ENCODE results near the gene TOMT.

Gene TOMT, protein sequence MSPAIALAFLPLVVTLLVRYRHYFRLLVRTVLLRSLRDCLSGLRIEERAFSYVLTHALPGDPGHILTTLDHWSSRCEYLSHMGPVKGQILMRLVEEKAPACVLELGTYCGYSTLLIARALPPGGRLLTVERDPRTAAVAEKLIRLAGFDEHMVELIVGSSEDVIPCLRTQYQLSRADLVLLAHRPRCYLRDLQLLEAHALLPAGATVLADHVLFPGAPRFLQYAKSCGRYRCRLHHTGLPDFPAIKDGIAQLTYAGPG

DNA sequence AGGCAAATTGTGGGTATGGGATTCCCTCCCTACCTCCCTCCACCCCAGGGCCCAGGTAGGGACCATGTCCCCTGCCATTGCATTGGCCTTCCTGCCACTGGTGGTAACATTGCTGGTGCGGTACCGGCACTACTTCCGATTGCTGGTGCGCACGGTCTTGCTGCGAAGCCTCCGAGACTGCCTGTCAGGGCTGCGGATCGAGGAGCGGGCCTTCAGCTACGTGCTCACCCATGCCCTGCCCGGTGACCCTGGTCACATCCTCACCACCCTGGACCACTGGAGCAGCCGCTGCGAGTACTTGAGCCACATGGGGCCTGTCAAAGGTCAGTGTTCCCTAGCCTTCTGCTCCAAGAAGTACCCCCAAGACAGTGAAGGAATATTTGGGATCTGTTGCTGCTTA lies at the start of gene TOMT:
TSS of gene TOMT (plus strand) at position 37 of the 400 bp plus-strand sequence. CDS start at position 65, 28 bp downstream.
- DNase-seq: no peak

- DNase-seq: no peak
These were observed 47.2 kb upstream of the TOMT start for GRCh38 chr11:72058416-72059034.

DNA sequence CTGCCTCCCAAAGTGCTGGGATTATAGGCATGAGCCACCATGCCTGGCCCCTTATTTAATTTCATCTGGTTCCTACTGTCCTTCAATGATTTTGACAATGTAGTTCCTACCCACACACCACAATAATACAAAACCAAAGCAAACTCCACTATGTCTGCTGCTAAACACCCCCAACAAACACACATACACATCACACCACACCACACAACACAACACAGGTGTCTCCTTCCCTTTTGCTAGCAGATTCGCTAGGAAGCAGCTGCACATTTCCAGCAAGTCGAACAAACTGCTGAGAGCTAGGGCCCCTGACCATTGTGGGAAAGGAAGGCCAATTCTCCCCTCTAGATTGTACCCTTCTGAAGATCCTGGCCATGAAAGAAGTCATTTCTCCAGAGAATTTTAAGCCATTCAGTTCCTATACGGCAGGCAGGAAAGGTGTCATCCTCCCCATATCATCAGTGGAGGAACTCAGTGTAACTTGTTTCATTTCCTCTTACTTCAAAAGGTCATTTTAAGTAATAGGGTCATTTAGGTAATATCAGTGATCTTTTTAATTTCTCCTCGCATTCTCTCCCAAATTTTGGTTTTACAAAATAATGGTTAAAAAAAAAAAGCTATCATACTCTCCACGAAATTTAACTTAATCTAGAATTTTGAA lies 43.9 kb upstream of the TOMT start:
- DNase-seq: peak; percentile 21

DNA sequence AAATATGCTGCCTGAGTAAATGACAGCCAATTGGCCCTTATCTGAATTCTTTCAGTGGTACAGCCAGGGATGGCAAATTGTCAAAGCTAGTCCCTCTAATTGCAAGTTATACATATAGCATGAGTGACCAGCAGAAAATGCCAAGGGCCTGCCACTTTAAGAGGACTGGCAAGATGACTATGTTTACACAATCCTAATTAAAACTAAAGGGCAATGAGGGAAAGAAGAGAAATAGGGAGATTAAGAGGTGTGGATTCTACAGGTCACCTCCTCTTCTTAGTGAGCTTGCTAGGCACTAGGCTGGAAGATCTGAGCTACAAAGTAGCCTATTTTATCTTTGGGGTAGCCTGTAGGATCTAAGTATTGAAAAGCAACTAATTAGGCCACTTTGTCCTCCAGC lies 38.9 kb upstream of the TOMT start:
- no peak for DNase-seq

GRCh38 chr11:72067266-72067665 lies 38.5 kb upstream of the TOMT start:
- DNase-seq: no peak

DNA sequence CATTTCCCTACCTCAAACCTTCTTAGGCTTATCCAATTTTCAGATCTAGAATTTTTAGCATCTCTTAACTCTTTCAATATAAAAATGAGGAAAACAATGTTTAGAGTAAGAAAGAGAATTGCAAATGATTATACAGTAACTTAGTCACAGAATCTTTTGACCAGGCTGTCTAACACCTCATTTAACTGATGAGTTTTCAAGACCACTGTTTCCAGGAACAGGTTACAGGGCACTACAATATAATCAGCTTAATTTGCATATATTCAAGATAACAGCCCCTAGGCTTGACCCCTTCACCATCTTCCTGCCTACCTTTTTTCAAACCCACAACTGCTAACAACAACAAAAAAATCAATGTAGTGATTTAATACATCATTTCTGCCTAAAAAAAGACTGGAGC lies 38.0 kb upstream of the TOMT start:
- no peak for DNase-seq

DNA sequence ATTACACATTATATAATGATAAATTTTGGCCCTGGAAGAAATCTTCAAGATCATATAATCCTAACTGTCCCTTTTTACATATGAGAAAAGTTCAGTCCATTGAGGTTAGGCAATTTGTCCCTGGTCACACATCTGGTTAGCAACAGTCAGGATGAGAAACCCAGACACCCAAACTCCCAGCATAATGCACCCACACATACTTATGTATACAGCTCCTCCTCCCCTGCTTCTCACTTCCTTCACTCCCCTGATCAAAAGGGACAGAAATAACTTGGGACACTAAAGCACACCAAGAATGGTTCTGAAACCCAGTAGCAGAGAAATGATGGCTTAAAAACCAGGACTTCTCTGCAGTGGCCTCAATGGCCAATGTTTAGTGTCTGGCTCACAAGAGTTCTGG lies 36.5 kb upstream of the TOMT start:
- peak; percentile 80 for DNase-seq

GRCh38 chr11:72069787-72070251 lies 35.9 kb upstream of the TOMT start:
- peak; percentile 93 for DNase-seq

- no peak for DNase-seq
These were observed 35.2 kb upstream of the TOMT start for GRCh38 chr11:72070491-72070890.

GRCh38 chr11:72072348-72072747 lies 33.4 kb upstream of the TOMT start:
- DNase-seq: peak; percentile 64

- peak; percentile 76 for DNase-seq
These were observed 30.6 kb upstream of the TOMT start for GRCh38 chr11:72075109-72075508.

GRCh38 chr11:72075756-72076155 lies 30.0 kb upstream of the TOMT start:
- DNase-seq: no peak

GRCh38 chr11:72078477-72078876 lies 27.2 kb upstream of the TOMT start:
- no peak for DNase-seq

DNA sequence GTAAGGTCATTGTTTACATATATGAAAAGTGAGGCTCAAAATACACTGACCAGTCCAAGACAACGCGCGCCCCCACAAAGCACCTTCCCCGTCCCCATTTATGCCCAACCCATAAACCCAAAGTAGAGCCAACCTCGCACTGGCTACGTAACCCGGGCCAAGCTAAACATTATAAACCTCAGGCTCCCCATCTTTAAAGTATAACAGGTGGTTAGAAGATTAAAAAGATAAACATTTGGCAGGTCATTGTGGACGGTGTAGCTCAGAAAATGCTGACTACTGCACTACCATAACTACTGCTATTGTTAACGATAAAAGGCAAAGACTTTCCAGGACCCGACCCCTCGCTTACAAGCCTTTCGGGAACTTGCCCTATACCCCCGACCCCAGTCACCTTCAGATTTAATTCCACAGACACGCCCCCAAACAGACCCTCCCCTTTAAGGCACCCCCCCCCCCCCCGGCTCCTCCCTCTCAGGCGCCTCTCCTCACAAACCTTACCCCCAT lies 25.9 kb upstream of the TOMT start:
- DNase-seq: no peak

- DNase-seq: peak; percentile 100
These were observed 25.2 kb upstream of the TOMT start, which contains the start of the genes LRRC51 and NUMA1 for GRCh38 chr11:72080326-72081183. Gene LRRC51 (plus strand): TSS chr11:72080850. CDS start chr11:72089084, 8,234 bp downstream. Gene NUMA1 (minus strand): TSS chr11:72080542. CDS start chr11:72035943, 44,599 bp downstream.

- DNase-seq: no peak
These were observed 24.5 kb upstream of the TOMT start for GRCh38 chr11:72081184-72081644.

- peak; percentile 46 for DNase-seq
These were observed 23.8 kb upstream of the TOMT start for GRCh38 chr11:72081821-72082453.

- DNase-seq: no peak
These were observed 22.3 kb upstream of the TOMT start for GRCh38 chr11:72083414-72083813.

DNA sequence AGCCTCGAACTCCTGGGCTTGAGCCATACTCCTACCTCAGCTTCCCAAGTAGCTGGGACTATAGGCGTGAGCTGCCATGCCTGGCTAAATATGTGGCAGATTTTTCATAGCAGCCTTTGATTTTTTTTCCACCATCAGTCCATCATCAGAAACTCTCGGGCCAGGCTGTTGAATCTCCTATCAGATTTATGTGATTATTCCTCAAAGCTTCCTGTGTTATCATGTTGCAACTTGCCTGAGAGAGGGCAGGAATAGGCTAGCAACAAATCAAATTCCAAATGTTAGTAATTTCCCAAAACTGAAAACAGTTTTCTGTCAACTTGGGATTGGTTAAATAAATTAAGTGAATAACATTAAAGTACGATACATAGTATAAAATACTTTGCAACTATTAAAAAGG lies 21.6 kb upstream of the TOMT start:
- DNase-seq: no peak

- DNase-seq: no peak
These were observed 20.8 kb upstream of the TOMT start for GRCh38 chr11:72084965-72085364.

- no peak for DNase-seq
These were observed 19.9 kb upstream of the TOMT start for GRCh38 chr11:72085621-72086351.

Measured in MV-4-11 (cell line).